Stimulated activated CD4-positive, alpha-beta T cell treated with anti-CD3 and anti-CD28 coated beads, TNF-alpha, amount 100 ng/mL, for 4 hours (primary cell): Measurements from ENCODE around the gene TTC7B.

Experiments
- DNase-seq, 3 experiments: peaks; one replicate each; pipeline ENCODE4 v3.0.0-alpha.2; 2020; ENCODE audit warnings: low read depth in 3 of 3

The TTC7B gene

DNA sequence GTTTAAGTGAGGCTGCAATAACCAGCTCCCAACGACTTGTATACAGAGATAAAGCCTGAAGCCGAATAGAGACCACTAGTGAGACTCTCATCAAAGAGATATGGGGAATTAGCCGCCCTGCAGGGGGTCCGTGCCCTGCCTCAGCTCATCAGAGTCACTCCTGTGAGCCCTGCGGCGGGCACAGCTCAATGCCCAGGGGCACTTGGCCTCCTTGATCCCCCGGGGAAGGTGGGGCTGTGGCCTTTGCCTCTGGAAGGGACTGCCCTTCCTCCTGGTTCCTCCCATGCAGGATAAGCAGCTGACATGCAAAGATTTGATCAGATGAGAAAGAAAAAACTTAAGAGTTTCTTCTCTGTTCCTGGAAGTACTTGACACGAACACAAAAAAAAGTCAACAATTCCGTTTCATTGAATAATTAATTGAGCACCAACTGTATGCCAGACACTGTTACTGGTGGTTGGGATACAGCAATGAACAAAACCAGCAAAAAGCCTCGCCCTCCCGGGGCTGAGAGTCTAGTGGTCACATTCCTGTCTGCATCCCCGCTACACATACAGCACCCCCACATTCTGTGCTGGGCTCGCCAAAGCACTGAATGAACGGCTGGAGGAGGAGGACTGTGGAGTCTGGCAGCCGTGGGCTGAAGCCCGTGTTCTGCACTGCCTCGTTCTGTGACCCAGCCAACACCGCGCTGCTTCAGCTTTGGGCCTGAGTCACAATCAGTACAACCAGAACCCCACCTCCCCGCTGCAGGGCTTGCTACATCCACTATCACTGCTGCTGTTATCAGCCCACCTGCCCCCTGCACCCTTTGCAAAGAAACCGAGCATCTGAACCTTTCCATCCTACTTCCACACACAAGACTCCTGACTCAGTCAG lies 10.3 kb downstream of the TTC7B start:
- DNase-seq = no peak

GRCh38 chr14:90805084-90805391 lies 11.2 kb downstream of the TTC7B start:
- DNase-seq = no peak

DNA sequence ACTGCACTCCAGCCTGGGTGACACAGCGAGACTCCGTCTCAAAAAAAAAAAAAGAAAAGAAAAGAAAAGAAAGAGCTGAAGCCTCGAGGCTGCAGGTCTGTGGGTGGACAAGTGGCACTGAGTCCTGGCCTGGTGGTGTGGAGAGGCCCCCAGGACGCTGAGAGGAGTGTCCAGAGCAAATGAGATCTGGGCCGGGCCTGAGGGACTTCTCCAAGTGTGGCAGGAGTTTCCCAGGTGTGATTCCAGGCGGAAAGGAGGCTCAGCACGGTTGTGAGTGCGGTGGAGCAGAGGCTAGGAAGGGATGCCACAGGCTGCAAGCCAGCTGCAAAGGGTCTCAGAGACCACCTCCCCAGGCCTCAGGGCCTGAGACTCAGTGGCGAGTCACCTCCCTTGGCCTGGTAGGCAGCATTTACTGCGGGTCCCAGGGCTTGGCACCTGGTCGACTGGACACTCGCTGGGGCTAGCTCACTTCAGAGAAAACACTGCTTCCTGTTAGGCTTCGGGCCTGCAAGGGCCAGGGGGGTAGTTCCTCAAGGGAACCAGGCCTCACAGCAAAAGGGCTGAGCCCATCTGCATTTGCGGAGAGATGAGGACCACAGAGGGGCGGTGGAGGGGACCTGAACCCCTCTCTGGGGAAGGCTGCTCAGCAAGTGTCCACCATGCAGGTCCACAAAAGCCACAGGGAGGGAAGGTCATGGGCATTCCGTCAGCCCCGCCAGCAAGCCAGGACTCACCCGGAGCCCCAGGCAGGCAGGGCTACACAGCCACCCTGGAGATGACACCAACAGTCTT lies 11.7 kb downstream of the TTC7B start:
- DNase-seq = no peak

GRCh38 chr14:90803249-90803648 lies 13.0 kb downstream of the TTC7B start:
- DNase-seq = no peak

DNA sequence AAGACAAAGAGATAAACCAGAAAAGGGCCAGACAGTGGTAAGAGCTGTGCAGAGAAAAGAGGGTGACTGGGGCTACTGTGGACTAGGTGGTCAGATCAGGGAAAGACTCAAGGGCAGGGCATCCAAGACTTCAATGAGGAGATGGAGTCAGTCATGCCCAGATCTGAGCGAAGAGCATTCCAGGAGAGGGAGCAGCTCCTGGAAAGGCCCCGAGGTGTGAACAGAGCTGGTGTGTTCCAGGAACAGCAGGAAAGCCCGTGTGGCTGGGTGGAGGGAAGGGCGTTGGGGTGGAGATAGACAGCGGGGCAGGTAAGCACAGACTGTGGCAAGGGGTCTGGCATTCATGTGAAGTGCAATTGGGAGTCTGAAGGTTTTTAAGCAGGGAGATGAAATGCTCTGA lies 16.8 kb downstream of the TTC7B start:
- DNase-seq = no peak

DNA sequence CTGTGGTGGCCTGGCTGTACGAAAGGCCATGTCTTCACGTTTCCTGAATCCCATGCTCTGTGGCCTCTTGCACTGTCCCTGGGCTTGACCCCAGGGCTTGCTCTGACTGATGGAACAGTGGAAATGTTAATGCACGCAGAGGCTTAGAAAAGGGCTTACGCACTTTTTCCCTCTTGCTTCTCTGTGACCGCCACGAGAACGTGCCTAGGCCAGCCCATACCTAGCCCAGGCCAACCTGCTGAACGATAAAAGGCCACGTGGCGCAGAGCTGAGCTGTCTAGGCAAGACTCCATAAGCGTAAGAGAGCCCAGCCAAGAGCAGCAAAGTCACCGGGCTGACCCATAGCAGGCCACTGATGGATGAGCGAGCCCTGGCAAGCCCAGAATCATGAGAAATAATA lies 18.3 kb downstream of the TTC7B start:
- DNase-seq = no peak

DNA sequence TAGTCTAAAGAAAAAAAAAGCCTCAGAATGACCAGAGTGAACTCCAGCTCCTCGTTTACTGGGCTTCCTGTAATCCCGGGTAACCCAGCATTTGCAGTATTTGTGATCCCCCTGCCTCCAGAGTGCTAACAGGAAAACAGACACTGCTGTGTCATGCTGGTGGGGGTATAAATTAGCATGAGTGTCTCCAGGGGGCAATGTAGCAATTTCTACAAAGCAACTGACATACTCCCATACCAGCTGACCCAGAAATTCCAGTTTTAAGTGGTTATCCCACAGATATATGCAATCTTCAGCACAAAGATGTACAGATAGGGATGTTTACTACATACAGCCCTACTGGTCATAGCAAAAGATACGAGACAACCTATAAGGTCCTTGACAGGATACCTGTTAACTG lies 18.8 kb downstream of the TTC7B start:
- DNase-seq = no peak

DNA sequence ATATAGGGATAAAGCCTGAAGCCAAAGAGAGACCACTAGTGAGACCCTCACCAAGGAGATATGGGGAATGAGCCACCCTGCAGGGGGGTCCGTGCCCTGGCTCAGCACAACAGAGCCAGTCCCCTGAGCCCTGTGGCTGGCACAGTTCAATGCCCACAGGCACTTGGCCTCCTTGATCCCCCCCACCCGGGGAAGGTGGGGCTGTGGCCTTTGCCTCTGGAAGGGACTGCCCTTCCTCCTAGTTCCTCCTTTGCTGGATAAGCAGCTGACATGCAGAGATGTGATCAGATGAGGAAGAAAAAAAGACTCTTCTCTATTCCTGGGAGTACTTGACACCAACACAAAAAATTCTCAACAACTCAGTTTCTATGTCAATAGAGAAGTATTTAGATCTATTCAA lies 19.9 kb downstream of the TTC7B start:
- DNase-seq = no peak

DNA sequence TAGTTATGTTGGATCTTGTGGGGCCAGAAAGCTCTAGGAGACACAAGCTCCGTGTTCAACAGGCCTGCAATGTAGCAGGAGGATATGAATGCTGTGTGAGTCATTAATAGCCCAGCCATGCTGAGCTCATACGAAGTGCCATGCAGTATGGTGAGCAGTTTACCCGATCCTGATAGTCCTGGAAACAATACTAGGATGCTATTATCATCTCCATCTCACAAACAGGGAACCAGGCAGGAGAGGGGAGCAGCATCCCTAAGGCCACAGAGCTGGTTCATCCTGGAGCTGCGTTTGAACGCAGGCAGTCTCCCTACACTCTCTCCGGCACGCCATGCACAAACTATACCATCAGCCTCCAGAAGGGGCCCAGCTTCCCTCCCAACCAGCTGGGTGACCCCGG lies 20.5 kb downstream of the TTC7B start:
- no peak for DNase-seq

DNA sequence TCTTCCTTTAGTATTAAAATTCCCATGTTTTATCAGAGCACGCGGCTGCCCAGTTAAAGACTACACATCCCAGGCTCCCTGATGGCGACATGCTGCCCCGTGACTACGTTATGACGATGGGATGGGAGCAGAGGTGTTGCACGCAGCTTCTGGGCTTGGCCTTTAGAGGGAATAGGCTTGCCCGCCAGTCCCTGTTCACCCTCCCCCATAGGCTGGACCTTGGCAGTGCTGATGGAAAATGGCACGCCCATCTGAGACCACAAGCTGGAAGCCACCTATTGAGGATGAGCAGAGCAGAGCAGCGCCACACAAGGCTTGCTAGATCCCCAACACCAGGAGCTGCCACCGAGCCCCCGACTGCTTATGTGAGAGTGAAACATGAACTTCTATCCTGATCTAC lies 24.7 kb downstream of the TTC7B start:
- no peak for DNase-seq

GRCh38 chr14:90788031-90788430 lies 28.2 kb downstream of the TTC7B start:
- no peak for DNase-seq

DNA sequence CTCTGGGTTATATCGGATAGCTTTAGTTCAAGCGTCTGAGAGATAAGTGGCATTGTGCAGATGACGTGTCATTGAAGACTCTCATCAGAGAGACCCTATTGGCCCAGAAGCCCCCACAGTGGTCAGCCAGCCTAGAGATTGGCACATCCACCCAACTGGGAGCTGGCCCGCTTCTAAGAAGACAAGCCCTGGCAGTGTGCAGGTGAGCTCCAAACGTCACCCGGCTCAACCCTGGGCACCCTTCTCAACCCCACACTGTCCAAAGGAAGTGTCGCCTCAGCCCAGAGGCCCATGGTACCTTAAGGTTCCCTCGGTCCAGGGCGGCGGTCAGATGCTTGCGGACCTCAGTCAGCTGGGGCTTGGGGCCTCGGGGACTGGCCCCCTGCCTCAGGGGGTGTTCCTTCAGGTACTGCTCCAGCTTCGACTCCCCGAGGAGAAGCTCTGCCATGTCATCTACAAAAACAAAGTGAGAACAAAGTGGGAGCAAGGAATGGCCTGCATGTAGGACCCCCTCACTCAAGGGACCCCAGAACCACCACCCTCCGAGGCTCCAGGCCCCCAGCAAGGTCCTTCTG lies 30.3 kb downstream of the TTC7B start:
- no peak for DNase-seq

- no peak for DNase-seq
Observed at GRCh38 chr14:90785471-90785870, 30.8 kb downstream of the TTC7B start.

DNA sequence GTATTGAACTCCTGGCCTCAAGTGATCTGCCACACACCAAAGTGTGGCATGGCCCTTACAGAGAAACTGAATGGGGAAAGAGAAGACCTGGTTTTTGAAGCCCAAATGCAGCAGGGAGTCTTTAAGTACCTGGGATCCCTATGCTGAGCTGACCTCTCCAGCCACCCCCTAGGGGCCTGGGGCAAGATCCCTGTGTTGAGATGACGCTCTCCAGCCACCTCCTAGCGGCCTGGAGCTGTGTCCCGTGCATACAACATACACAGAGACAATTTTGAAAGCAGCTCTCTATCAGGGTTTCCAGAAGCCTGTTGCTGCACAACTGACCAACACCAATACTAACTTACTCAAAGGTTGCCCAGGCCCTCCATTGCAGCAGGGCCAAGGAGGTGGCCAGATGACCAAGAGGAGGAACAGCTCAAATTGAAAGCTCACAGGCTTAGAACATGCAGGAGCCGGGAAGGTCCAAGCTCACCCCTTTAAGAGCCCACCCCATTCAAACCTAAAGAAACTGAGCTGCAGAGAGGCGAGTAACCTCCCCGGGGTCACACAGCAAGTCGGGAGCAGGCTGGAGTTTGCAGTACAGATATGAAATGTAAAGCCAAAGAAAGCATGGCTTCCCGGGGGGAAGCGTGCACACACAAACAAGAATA lies 31.5 kb downstream of the TTC7B start:
- no peak for DNase-seq

- DNase-seq = no peak
Observed at GRCh38 chr14:90783344-90783743, 32.9 kb downstream of the TTC7B start.

GRCh38 chr14:90782892-90783291 lies 33.3 kb downstream of the TTC7B start:
- no peak for DNase-seq

- no peak for DNase-seq
Observed at GRCh38 chr14:90781876-90782275, 34.4 kb downstream of the TTC7B start.

DNA sequence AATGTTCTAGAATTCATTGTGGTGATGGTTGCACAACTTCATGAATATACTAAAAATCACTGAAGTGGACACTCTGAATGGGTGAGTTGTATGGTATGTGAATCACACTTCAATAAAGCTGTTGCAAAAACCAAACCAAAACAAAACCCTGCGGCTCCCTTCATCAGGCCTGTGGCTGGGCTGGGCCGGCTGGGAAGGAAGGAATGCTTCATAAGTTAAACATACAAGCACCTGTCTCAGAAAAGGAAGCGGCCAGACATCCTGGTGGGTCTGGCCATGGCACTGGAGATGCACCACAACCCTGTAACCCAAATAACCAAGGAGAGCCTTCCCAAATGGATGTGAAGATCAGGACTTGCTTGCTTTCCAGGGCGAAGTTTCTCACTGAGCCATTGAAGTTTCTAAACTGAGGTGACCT lies 34.9 kb downstream of the TTC7B start:
- DNase-seq = no peak

DNA sequence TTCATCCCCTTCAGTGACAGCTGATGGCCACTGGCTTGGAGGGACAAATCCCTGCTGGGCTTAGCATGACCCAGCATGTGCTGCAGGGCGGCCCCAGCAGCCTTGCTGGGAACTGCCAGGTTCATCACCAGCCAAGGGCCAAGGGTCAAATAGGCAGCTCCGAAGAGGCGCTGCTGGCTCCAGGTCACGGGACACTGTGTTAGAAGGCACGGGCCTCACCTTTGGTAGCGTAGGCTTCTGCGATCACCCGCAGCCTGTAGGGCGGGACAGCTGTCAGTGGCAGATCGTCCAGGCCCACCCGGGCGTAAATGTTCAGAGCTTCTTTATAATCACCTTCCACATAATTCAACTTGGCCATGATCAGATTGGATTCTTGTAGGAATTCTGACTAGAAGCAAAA lies 35.7 kb downstream of the TTC7B start:
- no peak for DNase-seq

DNA sequence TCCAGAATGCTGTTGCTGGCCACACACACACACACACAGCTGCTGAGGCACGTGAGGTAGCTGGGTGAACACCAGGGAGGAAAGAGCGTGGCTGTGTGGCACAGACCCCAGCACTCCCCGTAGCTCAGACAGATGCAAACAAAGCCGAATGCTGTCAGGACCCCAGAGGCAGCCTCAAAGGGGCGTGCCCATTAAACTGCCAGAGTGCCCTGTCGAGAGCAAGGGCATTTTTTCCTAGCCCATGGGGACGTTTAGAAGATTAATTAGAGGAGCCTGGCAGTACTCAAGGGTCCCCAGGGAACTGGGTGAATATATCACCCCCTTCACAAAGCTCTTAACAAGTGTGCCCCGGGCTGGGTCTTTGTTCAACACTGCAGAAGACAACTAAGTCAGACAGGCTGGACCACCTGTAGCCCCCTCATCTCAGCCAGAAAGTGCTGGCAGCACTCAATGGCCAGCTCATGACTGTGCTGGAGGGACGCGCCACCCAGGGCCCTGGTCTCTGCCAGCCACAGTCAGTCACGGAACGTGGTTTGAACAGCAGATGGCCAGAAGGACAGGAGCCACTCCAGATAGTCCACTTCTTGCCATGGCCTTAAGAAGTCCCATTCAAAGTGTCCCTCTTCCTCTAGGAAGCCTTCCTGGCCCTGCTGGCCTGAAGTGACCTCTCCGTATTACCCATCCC lies 37.5 kb downstream of the TTC7B start:
- DNase-seq = no peak

- DNase-seq = no peak
Observed at GRCh38 chr14:90777830-90778485, 38.3 kb downstream of the TTC7B start.
